HG02763 (cell line): ENCODE measurements around the gene ADCY9.
"Not testable (repeated sequence)": the region's sequence is repeated elsewhere in the genome, so short reads cannot be mapped to it uniquely, and the experiment has no call there.

Source experiments
- ATAC-seq: cut with Tn5 transposase; IDR thresholded peaks from one replicate; pipeline ENCODE4 v1.9.1; 2021; ENCODE audit warnings: mild to moderate bottlenecking, moderate library complexity; ENCODE audit not compliant: unreplicated experiment

Gene ADCY9

GRCh38 chr16:3954411-3954921 is 161.8 kb downstream of the ADCY9 start:
- no peak for ATAC-seq

GRCh38 chr16:3953728-3954410 is 162.4 kb downstream of the ADCY9 start:
- no peak for ATAC-seq

GRCh38 chr16:3952737-3953131 is 163.5 kb downstream of the ADCY9 start:
- ATAC-seq, result no peak

- no peak for ATAC-seq
These were observed 164.1 kb downstream of the ADCY9 start for GRCh38 chr16:3951861-3952736.

- ATAC-seq, result not testable (repeated sequence)
These were observed 164.9 kb downstream of the ADCY9 start for GRCh38 chr16:3951380-3951779.

GRCh38 chr16:3950343-3951193 is 165.7 kb downstream of the ADCY9 start:
- ATAC-seq, result no peak

GRCh38 chr16:3949946-3950342 is 166.3 kb downstream of the ADCY9 start:
- ATAC-seq, result no peak

GRCh38 chr16:3949287-3949686 is 167.0 kb downstream of the ADCY9 start:
- ATAC-seq, result no peak

- ATAC-seq, result no peak
These were observed 167.8 kb downstream of the ADCY9 start for GRCh38 chr16:3948378-3948995.

GRCh38 chr16:3946604-3947180 is 169.6 kb downstream of the ADCY9 start:
- no peak for ATAC-seq

- no peak for ATAC-seq
These were observed 170.3 kb downstream of the ADCY9 start for GRCh38 chr16:3945751-3946603.

- not testable (repeated sequence) for ATAC-seq
These were observed 171.8 kb downstream of the ADCY9 start for GRCh38 chr16:3944457-3944856.

- ATAC-seq, result not testable (repeated sequence)
These were observed 174.1 kb downstream of the ADCY9 start for GRCh38 chr16:3942146-3942545.

GRCh38 chr16:3938843-3939624 is 177.2 kb downstream of the ADCY9 start:
- ATAC-seq, result no peak

- no peak for ATAC-seq
These were observed 177.8 kb downstream of the ADCY9 start for GRCh38 chr16:3938471-3938842.

- no peak for ATAC-seq
These were observed 179.0 kb downstream of the ADCY9 start for GRCh38 chr16:3937066-3937875.

- no peak for ATAC-seq
These were observed 180.3 kb downstream of the ADCY9 start for GRCh38 chr16:3935921-3936320.
